WTC11 (cell line): Measurements from ENCODE around the gene UBAC2. TPM values are rescaled to one million over a fixed set of nuclear protein-coding genes. Genes with fewer than 3 reads are reported as not detected.

Experiments used
- ATAC-seq: fragments of 200-7000 bp; cut with Tn5 transposase; 2 replicates; pipeline ENCODE4 v1.10.0; 2021; ENCODE audit warnings: mild to moderate bottlenecking, moderate library complexity
- CTCF ChIA-PET: fragments of 300-600 bp; sonication (Branson Sonifier 250); formaldehyde crosslinking; loops from one replicate; lab custom pipeline; 2021; ENCODE audit warnings: antibody characterized with exemption; lab: Charles Lee
- POLR2A ChIA-PET: fragments of 350-600 bp; sonication (Branson Sonifier 250); formaldehyde crosslinking; loops from one replicate; lab custom pipeline; 2021; ENCODE audit warnings: antibody characterized with exemption; lab: Charles Lee
- DNase-seq: peaks from one replicate; pipeline ENCODE4 v3.0.0; 2021; ENCODE audit warnings: low spot score
- H3K27ac Mint-ChIP-seq: 2 replicates; pipeline ENCODE4 v1.8.0; 2021; ENCODE audit warnings: mixed read lengths
- H3K27me3 Mint-ChIP-seq: 2 replicates; pipeline ENCODE4 v1.8.0; 2021; ENCODE audit warnings: low read depth, mild to moderate bottlenecking, moderate library complexity, mixed read lengths
- H3K36me3 Mint-ChIP-seq: 2 replicates; pipeline ENCODE4 v1.8.0; 2021; ENCODE audit warnings: mixed read lengths
- H3K4me1 Mint-ChIP-seq: 2 replicates; pipeline ENCODE4 v1.8.0; 2022; ENCODE audit warnings: mixed read lengths
- H3K4me3 Mint-ChIP-seq: 2 replicates; pipeline ENCODE4 v1.8.0; 2021; ENCODE audit warnings: mild to moderate bottlenecking, moderate library complexity, mixed read lengths
- H3K9me3 Mint-ChIP-seq: 2 replicates; pipeline ENCODE4 v1.8.0; 2021; ENCODE audit warnings: mixed read lengths
- ATF1 ChIP-seq: sonication (generic); formaldehyde crosslinking; IDR thresholded peaks from 2 replicates; pipeline ENCODE4 v1.8.1; 2023; ENCODE audit warnings: mild to moderate bottlenecking, moderate library complexity, missing genetic modification reagents
- CREB1 ChIP-seq: sonication (generic); formaldehyde crosslinking; IDR thresholded peaks from 2 replicates; pipeline ENCODE4 v1.8.0; 2023; ENCODE audit warnings: mild to moderate bottlenecking, missing genetic modification reagents
- ELF4 ChIP-seq: sonication (generic); formaldehyde crosslinking; IDR thresholded peaks from 2 replicates; pipeline ENCODE4 v1.8.1; 2022; ENCODE audit warnings: low read depth, mild to moderate bottlenecking, moderate library complexity, missing genetic modification reagents
- FOXP1 ChIP-seq: sonication (generic); formaldehyde crosslinking; IDR thresholded peaks from 2 replicates; pipeline ENCODE4 v1.8.0; 2022; ENCODE audit warnings: missing genetic modification reagents, mild to moderate bottlenecking, moderate library complexity, borderline replicate concordance
- GTF2I ChIP-seq: fragments of 250-450 bp; sonication (Bioruptor Pico); conservative IDR thresholded peaks from 2 replicates; pipeline ENCODE4 v1.4.0; 2021; ENCODE audit warnings: mild to moderate bottlenecking
- SOX15 ChIP-seq: fragments of 250-450 bp; sonication (Bioruptor Pico); IDR thresholded peaks from 2 replicates; pipeline ENCODE4 v1.9.0; 2021; ENCODE audit warnings: mild to moderate bottlenecking
- TCF7 ChIP-seq: sonication (generic); formaldehyde crosslinking; IDR thresholded peaks from 2 replicates; pipeline ENCODE4 v1.8.0; 2022; ENCODE audit warnings: mild to moderate bottlenecking, low read depth, missing genetic modification reagents, moderate library complexity
- TEAD4 ChIP-seq: sonication (generic); formaldehyde crosslinking; IDR thresholded peaks from 2 replicates; pipeline ENCODE4 v1.8.0; 2022; ENCODE audit warnings: mild to moderate bottlenecking, missing genetic modification reagents
- TP53 ChIP-seq: sonication (generic); formaldehyde crosslinking; IDR thresholded peaks from 2 replicates; pipeline ENCODE4 v1.8.1; 2023; ENCODE audit warnings: mild to moderate bottlenecking, missing genetic modification reagents
- ZNF317 ChIP-seq: sonication (generic); formaldehyde crosslinking; IDR thresholded peaks from 2 replicates; pipeline ENCODE4 v1.8.1; 2023; ENCODE audit warnings: low read depth, mild to moderate bottlenecking, moderate library complexity, missing genetic modification reagents, borderline replicate concordance
- total RNA-seq: library from RNA; stranded (reverse); gene quantifications from 3 replicates; pipeline ENCODE4 v1.2.3, GENCODE V29; 2021
- TF ChIP-seq, protein P1 (sequence below): fragments of 250-450 bp; sonication (Bioruptor Pico); IDR thresholded peaks from 2 replicates; pipeline ENCODE4 v1.9.0; 2021; ENCODE audit warnings: mild to moderate bottlenecking, borderline replicate concordance
- TF ChIP-seq, protein P2 (sequence below): fragments of 250-450 bp; sonication (Bioruptor Pico); IDR thresholded peaks from 2 replicates; pipeline ENCODE4 v1.9.0; 2021; ENCODE audit warnings: moderate library complexity, mild to moderate bottlenecking, inconsistent platforms, borderline replicate concordance
- TF ChIP-seq, protein P3 (sequence below): sonication (generic); formaldehyde crosslinking; IDR thresholded peaks from 2 replicates; pipeline ENCODE4 v1.8.1; 2022; ENCODE audit warnings: mild to moderate bottlenecking, moderate library complexity, missing genetic modification reagents
- TF ChIP-seq, protein P4 (sequence below): sonication (generic); formaldehyde crosslinking; IDR thresholded peaks from 2 replicates; pipeline ENCODE4 v1.8.0; 2022; ENCODE audit warnings: mild to moderate bottlenecking, missing genetic modification reagents
- TF ChIP-seq, protein P5 (sequence below): fragments of 250-450 bp; sonication (Bioruptor Pico); IDR thresholded peaks from 2 replicates; pipeline ENCODE4 v1.9.0; 2021; ENCODE audit warnings: mild to moderate bottlenecking
- TF ChIP-seq, protein P6 (sequence below): sonication (generic); formaldehyde crosslinking; IDR thresholded peaks from 2 replicates; pipeline ENCODE4 v1.8.0; 2022; ENCODE audit warnings: mild to moderate bottlenecking, missing genetic modification reagents
- TF ChIP-seq, protein P7 (sequence below): sonication (generic); formaldehyde crosslinking; conservative IDR thresholded peaks from 2 replicates; pipeline ENCODE4 v1.8.1; 2022; ENCODE audit warnings: mild to moderate bottlenecking, missing genetic modification reagents
- TF ChIP-seq, protein P8 (sequence below): sonication (generic); formaldehyde crosslinking; IDR thresholded peaks from 2 replicates; pipeline ENCODE4 v1.8.1; 2022; ENCODE audit warnings: mild to moderate bottlenecking, missing genetic modification reagents, moderate library complexity, borderline replicate concordance

Gene UBAC2
- total RNA-seq, 1 experiment from 2014 or later = 64.7 TPM

DNA sequence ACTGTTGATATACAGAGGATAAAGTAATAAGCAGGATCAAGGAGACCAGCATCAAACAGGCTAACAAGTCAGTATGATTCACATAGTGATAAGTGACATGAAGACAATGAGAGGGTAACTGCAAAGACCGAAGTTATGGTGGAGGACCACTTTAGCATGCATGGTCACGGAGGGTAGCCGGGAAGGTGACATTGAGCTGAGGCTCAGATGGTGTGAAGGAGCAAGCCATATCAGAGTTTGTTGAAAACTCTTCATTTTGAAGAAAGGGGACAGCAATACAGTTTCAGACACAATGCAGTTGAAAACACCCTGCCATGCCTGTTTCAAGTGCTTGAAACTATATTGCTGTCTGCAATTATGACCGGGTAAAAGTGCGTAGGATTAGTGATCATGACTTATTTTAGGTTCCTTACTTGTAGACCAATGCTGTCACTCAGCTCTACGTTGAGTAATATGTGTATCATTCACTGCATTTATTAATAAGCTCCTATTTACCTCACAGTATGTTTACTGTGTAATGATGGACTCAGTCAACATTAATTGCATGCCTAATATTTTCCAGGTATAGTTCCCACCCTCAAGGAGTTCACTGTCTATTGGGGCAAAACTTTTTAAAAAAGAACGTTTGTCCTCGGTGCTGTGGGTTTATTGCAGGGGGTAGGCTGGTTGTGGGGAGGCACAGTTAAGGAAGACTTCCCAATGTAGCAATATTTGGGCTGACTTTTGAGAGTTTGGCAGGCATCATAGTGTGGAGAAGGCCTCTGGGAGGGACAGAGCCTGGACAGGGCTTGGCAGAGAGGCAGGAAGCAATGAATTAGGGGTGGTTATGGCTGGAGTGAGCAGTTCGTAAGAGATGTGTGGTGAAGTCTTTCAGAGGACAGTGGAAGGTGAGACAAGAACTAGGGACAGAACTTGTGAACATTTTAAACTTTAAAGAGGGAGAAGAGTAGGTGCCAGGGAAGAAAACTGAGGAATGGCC is 3.2 kb downstream of the UBAC2 start:
- POLR2A ChIA-PET = no interaction called here
- Mint-ChIP-seq H3K4me1 (peaks cover 55% of the 10 kb centered on the region), H3K27ac (peak overlapping the region; percentile 60), H3K9me3 (no peaks in the 10 kb centered on the region), H3K4me3 (no peak overlapping the region), H3K36me3 (no peaks in the 10 kb centered on the region; the same call in 1 of the 2 replicates), H3K27me3 (no peaks in the 10 kb centered on the region)
- DNase-seq (no peak), ATAC-seq (no peak)
- CTCF ChIA-PET = interaction anchor here (0.6 to 1.5 kb wide), 3 partner anchors 27 to 175 kb away, joined by 3 to 6 read pairs (median 4); no protein-coding TSS in a partner anchor
- TF ChIP-seq, protein P1, sequence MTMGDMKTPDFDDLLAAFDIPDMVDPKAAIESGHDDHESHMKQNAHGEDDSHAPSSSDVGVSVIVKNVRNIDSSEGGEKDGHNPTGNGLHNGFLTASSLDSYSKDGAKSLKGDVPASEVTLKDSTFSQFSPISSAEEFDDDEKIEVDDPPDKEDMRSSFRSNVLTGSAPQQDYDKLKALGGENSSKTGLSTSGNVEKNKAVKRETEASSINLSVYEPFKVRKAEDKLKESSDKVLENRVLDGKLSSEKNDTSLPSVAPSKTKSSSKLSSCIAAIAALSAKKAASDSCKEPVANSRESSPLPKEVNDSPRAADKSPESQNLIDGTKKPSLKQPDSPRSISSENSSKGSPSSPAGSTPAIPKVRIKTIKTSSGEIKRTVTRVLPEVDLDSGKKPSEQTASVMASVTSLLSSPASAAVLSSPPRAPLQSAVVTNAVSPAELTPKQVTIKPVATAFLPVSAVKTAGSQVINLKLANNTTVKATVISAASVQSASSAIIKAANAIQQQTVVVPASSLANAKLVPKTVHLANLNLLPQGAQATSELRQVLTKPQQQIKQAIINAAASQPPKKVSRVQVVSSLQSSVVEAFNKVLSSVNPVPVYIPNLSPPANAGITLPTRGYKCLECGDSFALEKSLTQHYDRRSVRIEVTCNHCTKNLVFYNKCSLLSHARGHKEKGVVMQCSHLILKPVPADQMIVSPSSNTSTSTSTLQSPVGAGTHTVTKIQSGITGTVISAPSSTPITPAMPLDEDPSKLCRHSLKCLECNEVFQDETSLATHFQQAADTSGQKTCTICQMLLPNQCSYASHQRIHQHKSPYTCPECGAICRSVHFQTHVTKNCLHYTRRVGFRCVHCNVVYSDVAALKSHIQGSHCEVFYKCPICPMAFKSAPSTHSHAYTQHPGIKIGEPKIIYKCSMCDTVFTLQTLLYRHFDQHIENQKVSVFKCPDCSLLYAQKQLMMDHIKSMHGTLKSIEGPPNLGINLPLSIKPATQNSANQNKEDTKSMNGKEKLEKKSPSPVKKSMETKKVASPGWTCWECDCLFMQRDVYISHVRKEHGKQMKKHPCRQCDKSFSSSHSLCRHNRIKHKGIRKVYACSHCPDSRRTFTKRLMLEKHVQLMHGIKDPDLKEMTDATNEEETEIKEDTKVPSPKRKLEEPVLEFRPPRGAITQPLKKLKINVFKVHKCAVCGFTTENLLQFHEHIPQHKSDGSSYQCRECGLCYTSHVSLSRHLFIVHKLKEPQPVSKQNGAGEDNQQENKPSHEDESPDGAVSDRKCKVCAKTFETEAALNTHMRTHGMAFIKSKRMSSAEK (CRISPR knock-in tag) = no peak
- TF ChIP-seq, protein P2, sequence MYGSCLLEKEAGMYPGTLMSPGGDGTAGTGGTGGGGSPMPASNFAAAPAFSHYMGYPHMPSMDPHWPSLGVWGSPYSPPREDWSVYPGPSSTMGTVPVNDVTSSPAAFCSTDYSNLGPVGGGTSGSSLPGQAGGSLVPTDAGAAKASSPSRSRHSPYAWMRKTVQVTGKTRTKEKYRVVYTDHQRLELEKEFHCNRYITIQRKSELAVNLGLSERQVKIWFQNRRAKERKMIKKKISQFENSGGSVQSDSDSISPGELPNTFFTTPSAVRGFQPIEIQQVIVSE = no peak
- TF ChIP-seq ZNF317 (CRISPR knock-in tag) (no peak), ATF1 (CRISPR knock-in tag) (no peak), TP53 (CRISPR knock-in tag) (no peak), TCF7 (CRISPR knock-in tag) (no peak), ELF4 (no peak), TEAD4 (CRISPR knock-in tag) (no peak), FOXP1 (CRISPR knock-in tag) (no peak), GTF2I (CRISPR knock-in tag) (no peak), SOX15 (CRISPR knock-in tag) (no peak), CREB1 (no peak)
- TF ChIP-seq, protein P3, sequence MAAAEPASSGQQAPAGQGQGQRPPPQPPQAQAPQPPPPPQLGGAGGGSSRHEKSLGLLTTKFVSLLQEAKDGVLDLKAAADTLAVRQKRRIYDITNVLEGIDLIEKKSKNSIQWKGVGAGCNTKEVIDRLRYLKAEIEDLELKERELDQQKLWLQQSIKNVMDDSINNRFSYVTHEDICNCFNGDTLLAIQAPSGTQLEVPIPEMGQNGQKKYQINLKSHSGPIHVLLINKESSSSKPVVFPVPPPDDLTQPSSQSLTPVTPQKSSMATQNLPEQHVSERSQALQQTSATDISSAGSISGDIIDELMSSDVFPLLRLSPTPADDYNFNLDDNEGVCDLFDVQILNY (CRISPR knock-in tag) = no peak
- TF ChIP-seq, protein P4, sequence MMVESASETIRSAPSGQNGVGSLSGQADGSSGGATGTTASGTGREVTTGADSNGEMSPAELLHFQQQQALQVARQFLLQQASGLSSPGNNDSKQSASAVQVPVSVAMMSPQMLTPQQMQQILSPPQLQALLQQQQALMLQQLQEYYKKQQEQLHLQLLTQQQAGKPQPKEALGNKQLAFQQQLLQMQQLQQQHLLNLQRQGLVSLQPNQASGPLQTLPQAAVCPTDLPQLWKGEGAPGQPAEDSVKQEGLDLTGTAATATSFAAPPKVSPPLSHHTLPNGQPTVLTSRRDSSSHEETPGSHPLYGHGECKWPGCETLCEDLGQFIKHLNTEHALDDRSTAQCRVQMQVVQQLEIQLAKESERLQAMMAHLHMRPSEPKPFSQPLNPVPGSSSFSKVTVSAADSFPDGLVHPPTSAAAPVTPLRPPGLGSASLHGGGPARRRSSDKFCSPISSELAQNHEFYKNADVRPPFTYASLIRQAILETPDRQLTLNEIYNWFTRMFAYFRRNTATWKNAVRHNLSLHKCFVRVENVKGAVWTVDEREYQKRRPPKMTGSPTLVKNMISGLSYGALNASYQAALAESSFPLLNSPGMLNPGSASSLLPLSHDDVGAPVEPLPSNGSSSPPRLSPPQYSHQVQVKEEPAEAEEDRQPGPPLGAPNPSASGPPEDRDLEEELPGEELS (CRISPR knock-in tag) = no peak
- TF ChIP-seq, protein P5, sequence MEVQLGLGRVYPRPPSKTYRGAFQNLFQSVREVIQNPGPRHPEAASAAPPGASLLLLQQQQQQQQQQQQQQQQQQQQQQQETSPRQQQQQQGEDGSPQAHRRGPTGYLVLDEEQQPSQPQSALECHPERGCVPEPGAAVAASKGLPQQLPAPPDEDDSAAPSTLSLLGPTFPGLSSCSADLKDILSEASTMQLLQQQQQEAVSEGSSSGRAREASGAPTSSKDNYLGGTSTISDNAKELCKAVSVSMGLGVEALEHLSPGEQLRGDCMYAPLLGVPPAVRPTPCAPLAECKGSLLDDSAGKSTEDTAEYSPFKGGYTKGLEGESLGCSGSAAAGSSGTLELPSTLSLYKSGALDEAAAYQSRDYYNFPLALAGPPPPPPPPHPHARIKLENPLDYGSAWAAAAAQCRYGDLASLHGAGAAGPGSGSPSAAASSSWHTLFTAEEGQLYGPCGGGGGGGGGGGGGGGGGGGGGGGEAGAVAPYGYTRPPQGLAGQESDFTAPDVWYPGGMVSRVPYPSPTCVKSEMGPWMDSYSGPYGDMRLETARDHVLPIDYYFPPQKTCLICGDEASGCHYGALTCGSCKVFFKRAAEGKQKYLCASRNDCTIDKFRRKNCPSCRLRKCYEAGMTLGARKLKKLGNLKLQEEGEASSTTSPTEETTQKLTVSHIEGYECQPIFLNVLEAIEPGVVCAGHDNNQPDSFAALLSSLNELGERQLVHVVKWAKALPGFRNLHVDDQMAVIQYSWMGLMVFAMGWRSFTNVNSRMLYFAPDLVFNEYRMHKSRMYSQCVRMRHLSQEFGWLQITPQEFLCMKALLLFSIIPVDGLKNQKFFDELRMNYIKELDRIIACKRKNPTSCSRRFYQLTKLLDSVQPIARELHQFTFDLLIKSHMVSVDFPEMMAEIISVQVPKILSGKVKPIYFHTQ = no peak
- TF ChIP-seq, protein P6, sequence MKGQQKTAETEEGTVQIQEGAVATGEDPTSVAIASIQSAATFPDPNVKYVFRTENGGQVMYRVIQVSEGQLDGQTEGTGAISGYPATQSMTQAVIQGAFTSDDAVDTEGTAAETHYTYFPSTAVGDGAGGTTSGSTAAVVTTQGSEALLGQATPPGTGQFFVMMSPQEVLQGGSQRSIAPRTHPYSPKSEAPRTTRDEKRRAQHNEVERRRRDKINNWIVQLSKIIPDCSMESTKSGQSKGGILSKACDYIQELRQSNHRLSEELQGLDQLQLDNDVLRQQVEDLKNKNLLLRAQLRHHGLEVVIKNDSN (CRISPR knock-in tag) = no peak
- TF ChIP-seq, protein P7, sequence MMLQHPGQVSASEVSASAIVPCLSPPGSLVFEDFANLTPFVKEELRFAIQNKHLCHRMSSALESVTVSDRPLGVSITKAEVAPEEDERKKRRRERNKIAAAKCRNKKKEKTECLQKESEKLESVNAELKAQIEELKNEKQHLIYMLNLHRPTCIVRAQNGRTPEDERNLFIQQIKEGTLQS (CRISPR knock-in tag) = no peak
- TF ChIP-seq, protein P8, sequence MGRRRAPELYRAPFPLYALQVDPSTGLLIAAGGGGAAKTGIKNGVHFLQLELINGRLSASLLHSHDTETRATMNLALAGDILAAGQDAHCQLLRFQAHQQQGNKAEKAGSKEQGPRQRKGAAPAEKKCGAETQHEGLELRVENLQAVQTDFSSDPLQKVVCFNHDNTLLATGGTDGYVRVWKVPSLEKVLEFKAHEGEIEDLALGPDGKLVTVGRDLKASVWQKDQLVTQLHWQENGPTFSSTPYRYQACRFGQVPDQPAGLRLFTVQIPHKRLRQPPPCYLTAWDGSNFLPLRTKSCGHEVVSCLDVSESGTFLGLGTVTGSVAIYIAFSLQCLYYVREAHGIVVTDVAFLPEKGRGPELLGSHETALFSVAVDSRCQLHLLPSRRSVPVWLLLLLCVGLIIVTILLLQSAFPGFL = no peak
